Activated CD8-positive, alpha-beta memory T cell treated with anti-CD3 and anti-CD28 coated beads, Interleukin-2, amount 50 U/mL, for 24 hours (primary cell): ENCODE data around the gene DUSP14.
"Not testable (repeated sequence)": the region's sequence is repeated elsewhere in the genome, so short reads cannot be mapped to it uniquely, and the experiment has no call there.

Experiments used
- DNase-seq: peaks from one replicate; pipeline ENCODE4 v3.0.0-alpha.2; 2020; ENCODE audit errors: extremely low read depth

Gene DUSP14, protein sequence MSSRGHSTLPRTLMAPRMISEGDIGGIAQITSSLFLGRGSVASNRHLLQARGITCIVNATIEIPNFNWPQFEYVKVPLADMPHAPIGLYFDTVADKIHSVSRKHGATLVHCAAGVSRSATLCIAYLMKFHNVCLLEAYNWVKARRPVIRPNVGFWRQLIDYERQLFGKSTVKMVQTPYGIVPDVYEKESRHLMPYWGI

GRCh38 chr17:37489197-37490001 is at the start of gene DUSP14:
Gene DUSP14, plus strand, starts transcription at chr17:37489891. Its CDS starts 22,382 bp downstream, at chr17:37512273.
- peak; percentile 46 for DNase-seq

DNA sequence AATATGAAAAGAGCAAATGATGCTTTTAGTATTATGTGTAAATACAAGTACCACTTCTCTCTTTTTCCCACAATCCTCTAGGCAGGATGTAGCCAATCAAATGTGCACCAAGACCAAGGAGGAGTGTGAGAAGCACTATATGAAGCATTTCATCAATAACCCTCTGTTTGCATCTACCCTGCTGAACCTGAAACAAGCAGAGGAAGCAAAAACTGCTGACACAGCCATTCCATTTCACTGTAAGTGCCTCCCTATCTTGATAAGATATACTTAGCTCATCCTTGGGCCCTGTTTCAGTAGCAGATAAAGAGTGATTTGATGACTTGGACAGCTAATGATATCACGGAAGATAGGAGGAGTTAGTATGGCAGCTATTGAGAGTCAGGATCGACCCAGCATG is 49.3 kb upstream of the DUSP14 start:
- no peak for DNase-seq

- DNase-seq, result not testable (repeated sequence)
These were observed 48.2 kb upstream of the DUSP14 start for GRCh38 chr17:37441369-37442014.

GRCh38 chr17:37446027-37446426 is 43.7 kb upstream of the DUSP14 start:
- DNase-seq, result no peak

GRCh38 chr17:37447641-37448040 is 42.0 kb upstream of the DUSP14 start:
- no peak for DNase-seq

DNA sequence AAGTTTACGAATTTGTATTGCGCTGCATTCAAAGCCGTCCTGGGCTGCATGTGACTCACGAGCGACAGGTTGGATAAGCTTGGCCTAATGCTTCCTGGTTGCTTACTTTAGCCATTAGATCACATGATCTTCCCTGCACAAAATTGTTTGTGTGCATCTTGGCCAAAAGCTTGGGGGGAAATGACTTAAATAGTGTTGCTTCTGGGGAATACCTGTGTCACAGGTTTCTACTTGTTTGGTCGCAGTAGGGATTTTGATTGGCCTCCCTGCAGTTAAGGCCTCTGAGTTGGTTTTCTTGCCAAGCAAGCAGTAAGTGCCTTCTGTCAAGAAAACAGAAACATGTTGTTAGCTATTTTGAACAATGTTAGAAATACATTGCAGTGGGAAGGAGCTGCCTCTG is 39.6 kb upstream of the DUSP14 start:
- DNase-seq, result no peak

DNA sequence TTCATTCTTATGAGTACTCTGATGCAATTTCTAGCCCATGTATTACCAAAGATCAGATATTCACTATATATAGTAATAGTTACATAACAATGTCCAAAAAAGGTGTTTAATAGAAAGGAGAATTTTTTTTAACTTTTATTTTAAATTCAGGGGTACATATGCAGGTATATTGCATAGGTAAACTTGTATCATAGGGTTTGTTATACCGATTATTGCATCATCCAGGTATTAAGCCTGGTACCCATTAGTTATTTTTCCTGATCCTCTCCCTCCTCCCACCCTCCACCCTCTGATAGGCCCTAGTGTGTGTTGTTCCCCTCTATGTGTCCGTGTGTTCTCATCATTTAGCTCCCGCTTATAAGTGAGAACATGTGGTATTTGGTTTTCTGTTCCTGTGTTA is 31.9 kb upstream of the DUSP14 start:
- not testable (repeated sequence) for DNase-seq

DNA sequence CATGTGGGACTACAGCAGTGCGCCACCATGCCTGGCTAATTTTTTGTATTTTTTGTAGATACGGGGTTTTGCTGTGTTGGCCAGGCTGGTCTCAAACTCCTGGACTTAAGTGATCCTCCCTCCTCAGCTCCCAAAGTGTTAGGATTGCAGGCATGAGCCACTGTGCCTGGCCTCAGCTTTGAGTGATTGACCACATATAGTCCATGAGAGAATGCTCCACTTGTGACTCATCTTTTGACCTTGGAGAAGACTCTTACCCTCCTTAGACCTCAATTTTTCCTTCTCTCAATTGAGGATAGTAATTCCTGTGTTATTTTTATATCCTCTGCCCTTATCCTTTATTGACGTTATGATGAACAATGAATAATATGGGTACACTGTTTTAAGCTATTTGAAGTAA is 30.9 kb upstream of the DUSP14 start:
- no peak for DNase-seq

- no peak for DNase-seq
These were observed 28.0 kb upstream of the DUSP14 start for GRCh38 chr17:37461668-37462067.

- no peak for DNase-seq
These were observed 27.2 kb upstream of the DUSP14 start for GRCh38 chr17:37462492-37462891.

- no peak for DNase-seq
These were observed 26.7 kb upstream of the DUSP14 start for GRCh38 chr17:37463039-37463438.

GRCh38 chr17:37465069-37465616 is 24.5 kb upstream of the DUSP14 start:
- no peak for DNase-seq

DNA sequence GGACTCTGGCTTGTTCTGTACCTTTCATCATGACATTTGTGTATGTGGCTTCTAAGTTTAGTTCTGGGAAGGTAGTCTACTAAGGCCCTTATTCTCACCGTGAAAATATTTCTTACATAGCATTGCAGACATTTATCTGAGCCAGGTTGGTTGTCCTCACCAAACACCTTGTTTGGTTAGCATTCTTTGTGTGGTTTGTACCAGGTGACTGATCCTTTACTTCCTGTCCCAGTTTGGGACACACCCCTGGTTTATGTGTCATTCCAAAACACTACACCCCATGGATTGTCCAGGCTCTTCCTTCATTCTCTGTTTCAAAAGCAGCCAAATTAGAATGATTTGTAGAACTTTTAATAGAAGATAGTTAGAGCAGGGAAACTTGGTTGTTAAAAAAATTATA is 23.2 kb upstream of the DUSP14 start:
- DNase-seq, result no peak

- DNase-seq, result no peak
These were observed 19.5 kb upstream of the DUSP14 start for GRCh38 chr17:37470181-37470580.

- no peak for DNase-seq
These were observed 13.8 kb upstream of the DUSP14 start for GRCh38 chr17:37475731-37476420.

- no peak for DNase-seq
These were observed 13.1 kb upstream of the DUSP14 start for GRCh38 chr17:37476431-37477120.

DNA sequence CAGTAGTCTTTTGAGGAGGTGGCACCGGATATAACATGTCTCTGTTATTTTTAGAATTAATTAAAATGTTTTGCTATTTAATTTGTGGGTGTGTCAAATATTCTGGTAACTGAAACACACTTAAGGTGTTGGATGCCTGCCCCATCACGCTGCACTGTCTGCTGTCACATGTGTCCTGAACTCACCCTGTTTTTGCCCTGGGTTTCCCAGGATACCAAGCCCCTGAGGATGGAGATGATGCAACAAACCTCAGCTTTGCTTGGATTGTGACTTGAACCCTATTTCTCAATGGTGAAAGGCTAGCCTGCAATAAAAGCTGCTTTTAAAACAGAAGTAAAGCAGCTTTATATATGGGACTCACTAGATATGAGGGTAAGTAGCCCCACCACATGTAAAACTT is 11.5 kb upstream of the DUSP14 start:
- no peak for DNase-seq

GRCh38 chr17:37479025-37479424 is 10.7 kb upstream of the DUSP14 start:
- no peak for DNase-seq

- DNase-seq, result no peak
These were observed 9.3 kb upstream of the DUSP14 start for GRCh38 chr17:37480427-37480826.

GRCh38 chr17:37481001-37481665 is 8.6 kb upstream of the DUSP14 start:
- no peak for DNase-seq
